Fibroblast of villous mesenchyme (primary cell): ENCODE data around the gene UBE2R2. TPM values are rescaled to one million over a fixed set of nuclear protein-coding genes. Genes with fewer than 3 reads are reported as not detected.
A peak's percentile ranks its signal among the peaks of the same experiment; 100 is the strongest.
"Not testable (repeated sequence)": the region's sequence is repeated elsewhere in the genome, so short reads cannot be mapped to it uniquely, and the experiment has no call there.

Source experiments
- DNase-seq: peaks from one replicate; pipeline ENCODE4 v3.0.0-alpha.2; 2010; ENCODE audit warnings: low read depth
- H3K4me3 ChIP-seq: 2 replicates; pipeline ENCODE4 v1.5.1; 2011; ENCODE audit warnings: low read depth, mild to moderate bottlenecking, low read length
- total RNA-seq: library from RNA; depleted of rRNA; stranded (reverse); fragments of >200 nt; gene quantifications from 2 replicates; pipeline ENCODE4 v1.2.3, GENCODE V29; 2012
- TF ChIP-seq, protein P1 (sequence below): IDR thresholded peaks from 2 replicates; pipeline ENCODE4 v1.5.1; 2012; ENCODE audit warnings: low read depth, mild to moderate bottlenecking, low read length; ENCODE audit not compliant: insufficient read depth

Gene UBE2R2
- total RNA-seq, 1 donor: 20.3 TPM

DNA sequence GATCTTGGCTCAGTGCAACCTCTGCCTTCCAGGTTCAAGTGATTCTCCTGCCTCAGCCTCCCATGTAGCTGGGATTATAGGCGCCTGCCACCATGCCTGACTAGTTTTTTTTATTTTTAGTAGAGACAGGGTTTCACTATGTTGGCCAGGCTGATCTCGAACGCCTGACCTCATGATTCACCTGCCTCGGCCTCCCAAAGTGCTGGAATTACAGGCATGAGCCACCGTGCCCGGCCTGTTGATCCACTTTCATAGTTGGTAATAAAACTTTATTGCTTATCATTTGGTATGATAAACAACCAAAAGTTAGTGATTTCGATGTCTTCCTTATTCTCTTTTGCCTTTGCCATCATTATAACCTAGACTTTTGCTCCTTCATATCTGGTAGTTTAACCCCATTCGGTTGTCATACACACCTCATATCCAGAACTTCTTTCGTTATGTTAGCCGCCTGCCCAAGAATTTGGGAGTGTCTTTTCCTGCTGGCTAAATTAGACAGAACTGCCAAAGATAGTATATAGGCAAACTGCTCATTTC lies 45.0 kb downstream of the UBE2R2 start:
- TF ChIP-seq, protein P1, sequence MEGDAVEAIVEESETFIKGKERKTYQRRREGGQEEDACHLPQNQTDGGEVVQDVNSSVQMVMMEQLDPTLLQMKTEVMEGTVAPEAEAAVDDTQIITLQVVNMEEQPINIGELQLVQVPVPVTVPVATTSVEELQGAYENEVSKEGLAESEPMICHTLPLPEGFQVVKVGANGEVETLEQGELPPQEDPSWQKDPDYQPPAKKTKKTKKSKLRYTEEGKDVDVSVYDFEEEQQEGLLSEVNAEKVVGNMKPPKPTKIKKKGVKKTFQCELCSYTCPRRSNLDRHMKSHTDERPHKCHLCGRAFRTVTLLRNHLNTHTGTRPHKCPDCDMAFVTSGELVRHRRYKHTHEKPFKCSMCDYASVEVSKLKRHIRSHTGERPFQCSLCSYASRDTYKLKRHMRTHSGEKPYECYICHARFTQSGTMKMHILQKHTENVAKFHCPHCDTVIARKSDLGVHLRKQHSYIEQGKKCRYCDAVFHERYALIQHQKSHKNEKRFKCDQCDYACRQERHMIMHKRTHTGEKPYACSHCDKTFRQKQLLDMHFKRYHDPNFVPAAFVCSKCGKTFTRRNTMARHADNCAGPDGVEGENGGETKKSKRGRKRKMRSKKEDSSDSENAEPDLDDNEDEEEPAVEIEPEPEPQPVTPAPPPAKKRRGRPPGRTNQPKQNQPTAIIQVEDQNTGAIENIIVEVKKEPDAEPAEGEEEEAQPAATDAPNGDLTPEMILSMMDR: no peak

DNA sequence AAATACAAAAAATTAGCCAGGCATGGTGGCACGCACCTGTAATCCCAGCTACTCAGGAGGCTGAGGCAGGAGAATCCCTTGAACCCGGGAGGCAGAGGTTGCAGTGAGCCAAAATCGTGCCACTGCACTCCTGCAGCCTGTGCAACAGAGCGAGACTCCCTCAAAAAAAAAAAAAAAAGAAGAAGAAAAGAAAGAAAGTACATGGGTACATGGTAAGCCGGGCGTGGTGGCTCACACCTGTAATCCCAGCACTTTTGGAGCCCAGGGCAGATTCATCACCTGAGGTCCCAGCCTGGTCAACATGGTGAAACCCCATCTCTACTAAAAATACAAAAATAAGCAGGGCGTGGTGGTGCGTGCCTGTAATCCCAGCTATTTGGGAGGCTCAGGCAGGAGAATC lies 46.1 kb downstream of the UBE2R2 start:
- not testable (repeated sequence) for H3K4me3 ChIP-seq, DNase-seq

More for the DNA sequence above, 45.0 kb downstream of the UBE2R2 start:
- no peak for DNase-seq
- H3K4me3 ChIP-seq: no peak overlapping the region

DNA sequence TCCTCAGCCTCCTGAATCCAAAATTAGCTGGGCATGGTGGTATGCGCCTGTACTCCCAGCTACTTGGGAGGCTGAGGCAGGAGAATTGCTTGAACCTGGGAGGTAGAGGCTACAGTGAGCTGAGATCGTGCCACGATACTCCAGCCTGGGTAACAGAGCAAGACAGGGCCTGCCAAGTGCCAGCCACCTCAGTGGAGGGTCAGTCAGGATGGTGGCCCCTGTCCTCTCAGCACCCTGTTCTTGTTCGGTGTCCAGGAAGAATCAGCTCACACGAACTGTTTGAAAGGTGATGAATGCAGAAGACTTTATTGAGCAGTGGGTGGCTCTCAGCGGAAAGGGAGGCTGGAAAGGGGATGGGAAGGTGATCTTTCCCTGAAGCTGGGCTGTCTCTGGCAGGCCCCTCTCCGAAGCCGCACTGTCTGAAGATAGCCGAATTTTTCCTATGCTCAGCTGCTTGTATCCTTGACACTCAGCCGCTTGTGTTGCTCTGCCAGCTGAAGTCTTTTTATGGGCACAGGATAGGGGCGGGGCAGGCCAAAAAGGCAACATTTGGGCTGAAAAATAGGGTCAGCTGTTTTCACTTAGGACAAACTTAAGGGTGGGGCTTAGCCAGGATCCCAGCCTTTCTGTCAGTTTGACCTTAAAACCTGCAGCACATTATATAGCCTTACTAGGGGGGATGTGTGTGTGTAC lies 50.9 kb downstream of the UBE2R2 start:
- DNase-seq: peak; percentile 76
- no peak overlapping the region for H3K4me3 ChIP-seq
- TF ChIP-seq, protein P1: no peak

DNA sequence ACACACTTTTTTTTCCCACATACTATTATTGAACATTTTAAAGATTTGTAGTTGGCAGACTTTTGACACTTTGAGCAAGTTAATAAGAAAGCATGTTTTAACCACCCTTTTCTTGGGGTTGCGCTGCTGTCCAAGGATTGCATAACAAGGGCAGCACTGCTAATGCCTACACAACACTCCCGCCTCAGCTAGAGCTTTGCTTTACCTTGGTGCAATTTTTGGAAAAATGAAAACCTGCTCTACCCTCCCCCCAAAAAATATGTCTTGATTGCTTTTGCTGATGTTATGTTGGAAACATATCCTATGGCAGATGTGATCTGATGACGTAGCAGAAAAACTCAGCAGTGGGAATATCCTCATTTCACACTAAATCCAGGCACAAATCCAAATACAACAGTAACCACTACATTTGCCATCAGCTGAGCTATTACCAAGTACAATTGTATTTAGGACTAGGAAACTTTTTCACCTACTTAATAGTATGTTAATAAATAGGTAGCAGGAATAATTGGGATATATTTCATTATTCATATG lies 51.5 kb downstream of the UBE2R2 start:
- no peak overlapping the region for H3K4me3 ChIP-seq
- TF ChIP-seq, protein P1: no peak
- DNase-seq: peak; percentile 72

DNA sequence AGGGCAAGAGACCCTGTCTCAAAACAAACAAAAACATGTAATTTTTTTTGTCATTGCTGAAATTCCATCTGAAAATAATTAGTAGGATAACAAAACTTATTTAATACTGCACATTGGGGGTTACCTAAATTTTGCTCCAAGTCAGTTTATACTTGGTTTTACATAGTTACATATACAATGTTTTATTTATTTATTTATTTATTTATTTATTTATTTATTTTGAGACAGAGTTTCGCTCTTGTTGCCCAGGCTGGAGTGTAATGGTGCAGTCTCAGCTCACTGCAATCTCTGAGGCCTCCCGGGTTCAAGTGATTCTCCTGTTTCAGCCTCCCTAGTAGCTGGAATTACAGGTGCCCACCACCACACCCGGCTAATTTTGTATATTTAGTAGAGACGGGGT lies 52.3 kb downstream of the UBE2R2 start:
- DNase-seq, H3K4me3 ChIP-seq: not testable (repeated sequence)

DNA sequence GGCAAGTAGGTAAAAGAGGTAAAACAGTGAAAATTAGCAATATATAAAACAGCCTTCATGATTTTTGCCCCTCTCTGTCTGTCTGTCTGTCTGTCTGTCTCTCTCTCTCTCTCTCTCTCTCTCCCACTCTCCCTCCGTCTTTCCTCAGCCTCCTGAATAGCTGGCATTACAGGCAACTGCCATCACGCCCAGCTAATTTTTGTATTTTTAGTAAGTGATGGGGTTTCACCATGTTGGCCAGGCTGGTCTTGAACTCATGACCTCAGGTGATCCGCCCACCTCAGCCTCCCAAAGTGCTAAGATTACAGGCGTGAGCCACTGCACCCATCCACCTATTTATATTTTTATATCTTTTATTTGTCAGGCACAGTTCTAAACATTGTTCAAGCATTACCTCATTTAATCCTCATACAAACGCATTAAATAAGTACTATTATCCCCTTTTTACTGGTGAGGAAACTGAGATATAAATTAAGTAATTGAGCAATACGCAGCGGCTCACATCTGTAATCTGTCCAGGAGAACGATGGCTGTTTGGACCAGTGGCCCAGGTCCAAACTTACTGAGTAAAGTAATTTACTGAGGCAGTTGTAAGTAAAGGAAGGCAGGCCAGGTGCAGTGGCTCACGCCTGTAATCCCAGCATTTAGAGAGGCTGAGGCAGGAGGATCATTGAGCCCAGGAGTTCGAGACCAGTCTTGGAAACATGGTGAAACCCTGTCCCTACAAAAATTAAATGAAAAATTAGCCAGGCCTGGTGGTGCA lies 60.9 kb downstream of the UBE2R2 start:
- TF ChIP-seq, protein P1: no peak
- no peak for DNase-seq

DNA sequence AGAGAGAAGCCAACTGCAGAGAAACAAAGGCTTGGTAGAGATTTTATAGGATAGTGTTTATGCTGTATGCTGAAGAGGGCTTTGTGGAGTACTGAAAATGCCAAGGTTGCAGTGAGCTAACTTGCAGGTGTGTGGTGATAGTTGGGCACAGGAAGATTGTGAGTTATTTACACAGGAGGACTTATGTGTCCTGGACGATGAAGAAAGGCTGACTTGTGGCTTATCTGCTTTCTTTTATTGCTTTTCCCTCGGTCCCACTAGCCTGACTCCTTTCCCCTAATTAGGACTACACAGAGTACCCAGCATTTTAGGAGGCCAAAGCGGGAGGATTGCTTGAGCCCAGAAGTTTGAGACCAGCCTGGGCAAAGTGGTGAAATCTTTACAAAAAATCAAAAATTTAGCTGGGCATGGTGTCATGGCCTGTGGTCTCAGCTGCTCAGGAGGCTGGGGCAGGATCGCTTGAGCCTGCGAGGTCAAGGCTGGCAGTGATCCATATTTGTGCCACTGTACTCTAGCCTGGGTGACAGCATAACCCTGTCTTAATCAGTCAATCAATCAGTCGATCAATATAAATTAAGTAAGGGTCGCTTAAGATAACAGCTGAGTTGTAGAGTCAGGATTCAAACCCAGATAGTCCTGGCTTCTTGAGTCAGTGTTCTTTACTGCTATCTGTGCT lies 61.9 kb downstream of the UBE2R2 start:
- no peak overlapping the region for H3K4me3 ChIP-seq
- TF ChIP-seq, protein P1: no peak

More for the DNA sequence above, 60.9 kb downstream of the UBE2R2 start:
- H3K4me3 ChIP-seq: no peak overlapping the region

More for the DNA sequence above, 61.9 kb downstream of the UBE2R2 start:
- no peak for DNase-seq
